ENCODE results near the gene POLL.

DNA sequence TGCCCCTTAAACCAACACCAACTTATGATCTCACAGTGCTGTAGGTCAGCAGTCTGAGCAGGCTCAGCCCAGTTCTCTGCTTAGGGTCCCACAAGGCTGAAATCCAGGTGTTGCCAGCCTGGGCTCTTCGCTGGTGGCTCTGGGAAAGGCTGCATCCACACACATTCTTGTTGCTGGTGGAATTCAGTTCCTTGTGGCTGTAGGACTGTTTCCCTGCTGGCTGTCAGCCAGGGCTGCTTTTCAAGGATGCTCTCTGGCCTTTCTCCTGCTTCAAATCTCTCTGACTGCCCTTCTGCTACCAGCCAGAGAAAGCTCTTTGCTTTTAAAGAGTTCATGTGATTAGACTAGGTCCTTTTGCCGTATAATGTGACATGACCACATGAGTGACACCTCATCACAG lies 15.3 kb downstream of the POLL start:
- TF ChIP-seq CTCF (IDR thresholded peaks at IDR 0.05) (no peak), POLR2A (IDR thresholded peaks at IDR 0.05) (no peak)

All from heart left ventricle (tissue), 13 donors.